Keratinocyte (primary cell): ENCODE measurements around the gene GLRX2. TPM values are rescaled to one million over a fixed set of nuclear protein-coding genes. Genes with fewer than 3 reads are reported as not detected.

Experiments used
- DNase-seq: peaks from one replicate; pipeline ENCODE4 v3.0.0-alpha.2; 2011; ENCODE audit warnings: low read depth, missing footprints, low spot score
- FAIRE-seq: peaks from 2 replicates; lab custom pipeline; 2011; peaks lifted over from hg19 to GRCh38; lab: Jason Lieb, UNC
- H2AFZ ChIP-seq: 2 replicates; pipeline ENCODE4 v1.6.0; 2012; ENCODE audit warnings: low read length, control low read depth, inconsistent platforms; ENCODE audit not compliant: control insufficient read depth
- H3K27ac ChIP-seq: 2 replicates; pipeline ENCODE4 v1.5.1; 2011; ENCODE audit warnings: low read length; ENCODE audit not compliant: control insufficient read depth, insufficient read depth
- H3K27me3 ChIP-seq: 3 replicates; pipeline ENCODE4 v1.6.0; 2011; ENCODE audit warnings: low read length; ENCODE audit not compliant: control insufficient read depth, insufficient read depth; ENCODE audit errors: extremely low read depth
- H3K36me3 ChIP-seq, 2 experiments: 2 replicates in 1 of 2; 3 replicates in 1 of 2; pipeline ENCODE4 v1.5.1; 2011; ENCODE audit warnings: low read length in 2 of 2, mild to moderate bottlenecking in 1 of 2; ENCODE audit not compliant: control insufficient read depth in 2 of 2, insufficient read depth in 2 of 2; ENCODE audit errors: extremely low read depth in 1 of 2
- H3K4me1 ChIP-seq: 3 replicates; pipeline ENCODE4 v1.5.1; 2011; ENCODE audit warnings: low read length; ENCODE audit not compliant: control insufficient read depth, insufficient read depth; ENCODE audit errors: extremely low read depth
- H3K4me2 ChIP-seq: 3 replicates; pipeline ENCODE4 v1.6.0; 2011; ENCODE audit warnings: low read depth, low read length; ENCODE audit not compliant: control insufficient read depth, insufficient read depth; ENCODE audit errors: extremely low read depth
- H3K4me3 ChIP-seq, 3 experiments: fragments of 200-600 bp in 1 of 3; sonication (generic) in 1 of 3; 2 replicates in 2 of 3; 3 replicates in 1 of 3; pipeline ENCODE4 v1.5.1; 2011 to 2016; ENCODE audit warnings: low read length in 3 of 3, mild to moderate bottlenecking in 3 of 3, control low read depth in 2 of 3, inconsistent platforms in 1 of 3, low read depth in 1 of 3, mixed read lengths in 1 of 3, mixed run types in 1 of 3, moderate library complexity in 1 of 3; ENCODE audit not compliant: control insufficient read depth in 2 of 3, insufficient read depth in 2 of 3; ENCODE audit errors: extremely low read depth in 1 of 3
- H3K79me2 ChIP-seq: 2 replicates; pipeline ENCODE4 v1.6.0; 2012; ENCODE audit warnings: low read length; ENCODE audit not compliant: control insufficient read depth, insufficient read depth
- H3K9ac ChIP-seq: 3 replicates; pipeline ENCODE4 v1.6.0; 2011; ENCODE audit warnings: low read length; ENCODE audit not compliant: control insufficient read depth, insufficient read depth; ENCODE audit errors: extremely low read depth
- H3K9me1 ChIP-seq: 3 replicates; pipeline ENCODE4 v1.6.0; 2011; ENCODE audit warnings: low read length; ENCODE audit not compliant: control insufficient read depth, insufficient read depth; ENCODE audit errors: extremely low read depth
- H3K9me3 ChIP-seq: 2 replicates; pipeline ENCODE4 v1.5.1; 2012; ENCODE audit warnings: low read depth, low read length; ENCODE audit not compliant: control insufficient read depth
- H4K20me1 ChIP-seq: 3 replicates; pipeline ENCODE4 v1.6.0; 2011; ENCODE audit warnings: low read length; ENCODE audit not compliant: control insufficient read depth, insufficient read depth; ENCODE audit errors: extremely low read depth
- EZH2 ChIP-seq: IDR thresholded peaks from one replicate; pipeline ENCODE4 v1.6.1; 2012; ENCODE audit warnings: inconsistent platforms, mild to moderate bottlenecking, low read length, moderate library complexity
- dilution Hi-C: fragments of 300-500 bp; cut with MboI; formaldehyde crosslinking; loops from one replicate; pipeline ENCODE4 v1.7.0; 2020; ENCODE audit warnings: low sequenced_read_pairs; ENCODE audit not compliant: extremely low pct_ligation_motif_present
- polyA plus RNA-seq, 5 experiments: library from polyadenylated mRNA; depleted of rRNA in 3 of 5; stranded (reverse) in 3 of 5; stranded (forward) in 1 of 5; unstranded in 1 of 5; fragments of >200 nt; gene quantifications; 1 replicate in 1 of 5; 2 replicates in 3 of 5; 3 replicates in 1 of 5; pipeline versions ENCODE4 v1.2.1 to v1.2.3, GENCODE V29; 2011 to 2012; ENCODE audit warnings: missing spikeins in 2 of 5, low read depth in 1 of 5, low replicate concordance in 1 of 5
- TF ChIP-seq, protein P1 (sequence below), 3 experiments: IDR thresholded peaks in 1 of 3; conservative IDR thresholded peaks in 1 of 3; optimal IDR thresholded peaks in 1 of 3; 2 replicates in 2 of 3; 3 replicates in 1 of 3; pipeline versions ENCODE3 to v1.5.1; 2011; ENCODE audit warnings: low read length in 3 of 3, mild to moderate bottlenecking in 3 of 3, moderate library complexity in 2 of 3, control low read depth in 1 of 3, inconsistent platforms in 1 of 3; ENCODE audit not compliant: insufficient read depth in 2 of 3; ENCODE audit errors: extremely low read depth in 1 of 3

Gene GLRX2
- polyA plus RNA-seq, 1 donor (not counting 4 experiments of a cell fraction or from before 2014, with no cell fraction given), result 29.2 TPM

DNA sequence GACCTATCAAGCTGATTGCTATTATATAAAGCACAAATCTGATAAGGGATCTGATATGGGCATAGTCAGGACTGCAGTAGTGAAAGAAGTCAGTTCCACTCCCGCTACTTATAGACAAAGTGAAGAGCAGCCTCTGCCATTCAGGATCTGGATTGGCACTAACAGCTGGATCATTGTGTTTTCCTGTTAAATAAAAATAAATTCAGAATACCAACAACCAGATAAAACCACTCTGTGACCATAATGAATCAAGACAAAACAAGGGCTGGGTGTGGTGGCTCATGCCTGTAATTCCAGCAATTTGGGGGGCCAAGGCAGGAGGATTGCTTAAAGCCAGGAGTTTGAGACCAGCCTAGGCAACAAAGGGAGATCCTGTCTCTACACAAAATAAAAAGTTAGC is 5.0 kb upstream of the GLRX2 start:
- H2AFZ ChIP-seq, result no peak overlapping the region
- H3K4me3 ChIP-seq, result no peak overlapping the region
- TF ChIP-seq EZH2, result no peak
- TF ChIP-seq, protein P1, sequence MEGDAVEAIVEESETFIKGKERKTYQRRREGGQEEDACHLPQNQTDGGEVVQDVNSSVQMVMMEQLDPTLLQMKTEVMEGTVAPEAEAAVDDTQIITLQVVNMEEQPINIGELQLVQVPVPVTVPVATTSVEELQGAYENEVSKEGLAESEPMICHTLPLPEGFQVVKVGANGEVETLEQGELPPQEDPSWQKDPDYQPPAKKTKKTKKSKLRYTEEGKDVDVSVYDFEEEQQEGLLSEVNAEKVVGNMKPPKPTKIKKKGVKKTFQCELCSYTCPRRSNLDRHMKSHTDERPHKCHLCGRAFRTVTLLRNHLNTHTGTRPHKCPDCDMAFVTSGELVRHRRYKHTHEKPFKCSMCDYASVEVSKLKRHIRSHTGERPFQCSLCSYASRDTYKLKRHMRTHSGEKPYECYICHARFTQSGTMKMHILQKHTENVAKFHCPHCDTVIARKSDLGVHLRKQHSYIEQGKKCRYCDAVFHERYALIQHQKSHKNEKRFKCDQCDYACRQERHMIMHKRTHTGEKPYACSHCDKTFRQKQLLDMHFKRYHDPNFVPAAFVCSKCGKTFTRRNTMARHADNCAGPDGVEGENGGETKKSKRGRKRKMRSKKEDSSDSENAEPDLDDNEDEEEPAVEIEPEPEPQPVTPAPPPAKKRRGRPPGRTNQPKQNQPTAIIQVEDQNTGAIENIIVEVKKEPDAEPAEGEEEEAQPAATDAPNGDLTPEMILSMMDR (optimal IDR thresholded peaks at IDR 0.05 in 1 of 3, IDR thresholded peaks at IDR 0.05 in 1 of 3, conservative IDR thresholded peaks at IDR 0.05 in 1 of 3; ENCODE audit: extremely low read depth in 1 of 3, insufficient read depth in 2 of 3, low read length in 3 of 3), result no peak
- dilution Hi-C loops, result no loop called here
- DNase-seq (no peak), FAIRE-seq (no peak)
- H3K27me3 ChIP-seq, result no peaks in the 10 kb centered on the region
- H3K4me2 ChIP-seq, result no peak overlapping the region
- no peaks in the 10 kb centered on the region for H3K79me2 ChIP-seq
- no peaks in the 10 kb centered on the region for H3K36me3 ChIP-seq
- no peaks in the 10 kb centered on the region for H3K9me1 ChIP-seq
- no peak overlapping the region for H3K9ac ChIP-seq
- no peaks in the 10 kb centered on the region for H3K9me3 ChIP-seq
- H4K20me1 ChIP-seq, result no peaks in the 10 kb centered on the region
- H3K4me1 ChIP-seq, result peaks cover 8% of the 10 kb centered on the region
- H3K27ac ChIP-seq, result no peak overlapping the region

DNA sequence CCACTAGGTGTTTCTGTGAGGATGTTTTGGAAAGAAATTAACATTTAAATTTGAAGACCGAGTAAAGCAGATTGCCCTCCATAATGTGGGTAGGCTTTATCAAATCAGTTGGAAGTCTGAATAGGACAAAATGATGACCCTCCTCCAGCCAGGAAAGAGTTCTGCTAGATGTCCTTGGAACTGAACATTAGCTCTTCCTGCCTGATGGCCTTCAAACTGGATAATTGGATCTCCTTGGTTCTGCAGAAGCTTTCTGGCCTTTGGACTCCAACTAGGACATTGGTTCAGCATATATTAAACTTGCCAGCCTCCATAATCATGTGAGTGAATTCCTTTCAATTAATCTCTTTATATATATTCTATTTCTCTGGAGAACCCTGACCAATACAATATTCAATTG is 4.4 kb upstream of the GLRX2 start:
- no peak overlapping the region for H3K4me3 ChIP-seq
- TF ChIP-seq, protein P1 (optimal IDR thresholded peaks at IDR 0.05 in 1 of 3, IDR thresholded peaks at IDR 0.05 in 1 of 3, conservative IDR thresholded peaks at IDR 0.05 in 1 of 3; ENCODE audit: extremely low read depth in 1 of 3, insufficient read depth in 2 of 3, low read length in 3 of 3), result no peak
- TF ChIP-seq EZH2, result no peak
- DNase-seq, result no peak

More for the DNA sequence above, 4.4 kb upstream of the GLRX2 start:
- no peaks in the 10 kb centered on the region for H3K27me3 ChIP-seq
- no peaks in the 10 kb centered on the region for H3K36me3 ChIP-seq
- no peaks in the 10 kb centered on the region for H3K79me2 ChIP-seq
- peaks cover 8% of the 10 kb centered on the region for H3K4me1 ChIP-seq
- no peak overlapping the region for H3K27ac ChIP-seq
- no peak for FAIRE-seq
- dilution Hi-C loops, result no loop called here
- no peaks in the 10 kb centered on the region for H3K9me3 ChIP-seq
- H4K20me1 ChIP-seq, result no peaks in the 10 kb centered on the region
- H2AFZ ChIP-seq, result no peak overlapping the region
- H3K9ac ChIP-seq, result no peak overlapping the region
- no peak overlapping the region for H3K4me2 ChIP-seq
- H3K9me1 ChIP-seq, result no peaks in the 10 kb centered on the region
